HEK293 (cell line): ENCODE data around the gene TRAPPC2L.

Experiments
- FEZF1 ChIP-seq: fragments of 450-650 bp; formaldehyde crosslinking; IDR thresholded peaks from 2 replicates; pipeline ENCODE4 v1.5.1; 2016; ENCODE audit warnings: missing biosample characterization, missing genetic modification characterization
- GLI2 ChIP-seq: fragments of 450-650 bp; formaldehyde crosslinking; IDR thresholded peaks from 2 replicates; pipeline ENCODE4; 2017; ENCODE audit warnings: missing biosample characterization, missing genetic modification characterization, low read depth, borderline replicate concordance
- GLI4 ChIP-seq: fragments of 450-650 bp; formaldehyde crosslinking; IDR thresholded peaks from 2 replicates; pipeline ENCODE4 v1.5.1; 2016; ENCODE audit warnings: missing biosample characterization, missing genetic modification characterization
- GLIS1 ChIP-seq: fragments of 450-650 bp; formaldehyde crosslinking; IDR thresholded peaks from 2 replicates; pipeline ENCODE4 v1.5.1; 2016; ENCODE audit warnings: missing biosample characterization, missing genetic modification characterization
- GLIS2 ChIP-seq: fragments of 450-650 bp; formaldehyde crosslinking; IDR thresholded peaks from 2 replicates; pipeline ENCODE4 v1.5.1; 2016; ENCODE audit warnings: missing biosample characterization, missing genetic modification characterization
- HOXA7 ChIP-seq: sonication (generic); formaldehyde crosslinking; IDR thresholded peaks from 2 replicates; pipeline ENCODE4 v1.8.1; 2022; ENCODE audit warnings: missing genetic modification reagents, borderline replicate concordance
- KLF7 ChIP-seq: fragments of 450-650 bp; formaldehyde crosslinking; IDR thresholded peaks from 2 replicates; pipeline ENCODE4 v1.5.1; 2016; ENCODE audit warnings: missing biosample characterization, missing genetic modification characterization, borderline replicate concordance
- KLF8 ChIP-seq: fragments of 450-650 bp; formaldehyde crosslinking; IDR thresholded peaks from 2 replicates; pipeline ENCODE4 v1.5.1; 2016; ENCODE audit warnings: missing biosample characterization, missing genetic modification characterization
- MEIS1 ChIP-seq: sonication (generic); formaldehyde crosslinking; IDR thresholded peaks from 2 replicates; pipeline ENCODE4 v1.8.1; 2022; ENCODE audit warnings: missing genetic modification reagents, mild to moderate bottlenecking, borderline replicate concordance
- MYNN ChIP-seq: fragments of 450-650 bp; formaldehyde crosslinking; IDR thresholded peaks from 2 replicates; pipeline ENCODE4 v1.5.1; 2016; ENCODE audit warnings: missing biosample characterization, missing genetic modification characterization, borderline replicate concordance
- OVOL3 ChIP-seq: fragments of 450-650 bp; formaldehyde crosslinking; IDR thresholded peaks from 2 replicates; pipeline ENCODE4 v1.5.1; 2016; ENCODE audit warnings: missing biosample characterization, missing genetic modification characterization
- SCRT1 ChIP-seq: fragments of 450-650 bp; formaldehyde crosslinking; IDR thresholded peaks from 2 replicates; pipeline ENCODE4 v1.5.1; 2016; ENCODE audit warnings: missing biosample characterization, missing genetic modification characterization, borderline replicate concordance
- SP7 ChIP-seq: fragments of 450-650 bp; formaldehyde crosslinking; IDR thresholded peaks from 2 replicates; pipeline ENCODE4 v1.5.1; 2016; ENCODE audit warnings: missing biosample characterization, missing genetic modification characterization
- TCF7L2 ChIP-seq: IDR thresholded peaks from 2 replicates; pipeline ENCODE4 v1.6.1; 2011; ENCODE audit warnings: low read depth, mild to moderate bottlenecking, inconsistent platforms, low read length, moderate library complexity, borderline replicate concordance
- ZBTB21 ChIP-seq: fragments of 450-650 bp; formaldehyde crosslinking; IDR thresholded peaks from 2 replicates; pipeline ENCODE4 v1.5.1; 2017; ENCODE audit warnings: missing biosample characterization, missing genetic modification characterization
- ZNF114 ChIP-seq: fragments of 450-650 bp; formaldehyde crosslinking; IDR thresholded peaks from 2 replicates; pipeline ENCODE4 v1.5.0; 2017; ENCODE audit warnings: missing biosample characterization, missing genetic modification characterization
- ZNF121 ChIP-seq: fragments of 450-650 bp; formaldehyde crosslinking; IDR thresholded peaks from 2 replicates; pipeline ENCODE4 v1.5.1; 2016; ENCODE audit warnings: missing biosample characterization, missing genetic modification characterization
- ZNF133 ChIP-seq: fragments of 450-650 bp; formaldehyde crosslinking; IDR thresholded peaks from 2 replicates; pipeline ENCODE4 v1.5.1; 2016; ENCODE audit warnings: missing biosample characterization, missing genetic modification characterization
- ZNF157 ChIP-seq: fragments of 450-650 bp; formaldehyde crosslinking; IDR thresholded peaks from 2 replicates; pipeline ENCODE4 v1.5.1; 2016; ENCODE audit warnings: missing biosample characterization, missing genetic modification characterization
- ZNF16 ChIP-seq: fragments of 450-650 bp; formaldehyde crosslinking; IDR thresholded peaks from 2 replicates; pipeline ENCODE4 v1.5.1; 2016; ENCODE audit warnings: low read depth, missing biosample characterization, missing genetic modification characterization
- ZNF211 ChIP-seq: fragments of 450-650 bp; formaldehyde crosslinking; IDR thresholded peaks from 2 replicates; pipeline ENCODE4 v1.5.1; 2016; ENCODE audit warnings: low read depth, missing biosample characterization, missing genetic modification characterization
- ZNF239 ChIP-seq: fragments of 450-650 bp; formaldehyde crosslinking; IDR thresholded peaks from 2 replicates; pipeline ENCODE4 v1.5.1; 2016; ENCODE audit warnings: missing biosample characterization, missing genetic modification characterization
- ZNF391 ChIP-seq: fragments of 450-650 bp; formaldehyde crosslinking; IDR thresholded peaks from 2 replicates; pipeline ENCODE4 v1.5.1; 2016; ENCODE audit warnings: low read depth, missing biosample characterization, missing genetic modification characterization, borderline replicate concordance
- ZNF48 ChIP-seq: fragments of 450-650 bp; formaldehyde crosslinking; IDR thresholded peaks from 2 replicates; pipeline ENCODE4 v1.5.1; 2016; ENCODE audit warnings: missing biosample characterization, missing genetic modification characterization
- ZNF548 ChIP-seq: fragments of 450-650 bp; formaldehyde crosslinking; IDR thresholded peaks from 2 replicates; pipeline ENCODE4 v1.5.1; 2016; ENCODE audit warnings: missing biosample characterization, missing genetic modification characterization
- ZNF558 ChIP-seq: fragments of 450-650 bp; formaldehyde crosslinking; IDR thresholded peaks from 2 replicates; pipeline ENCODE4 v1.5.1; 2016; ENCODE audit warnings: missing biosample characterization, missing genetic modification characterization
- ZNF777 ChIP-seq: fragments of 450-650 bp; formaldehyde crosslinking; IDR thresholded peaks from 2 replicates; pipeline ENCODE4 v1.5.1; 2017; ENCODE audit warnings: missing biosample characterization, missing genetic modification characterization, borderline replicate concordance
- ZNF837 ChIP-seq: fragments of 450-650 bp; formaldehyde crosslinking; IDR thresholded peaks from 2 replicates; pipeline ENCODE4 v1.5.1; 2016; ENCODE audit warnings: missing biosample characterization, missing genetic modification characterization
- ZNF843 ChIP-seq: fragments of 450-650 bp; formaldehyde crosslinking; IDR thresholded peaks from 2 replicates; pipeline ENCODE4 v1.5.1; 2016; ENCODE audit warnings: missing biosample characterization, missing genetic modification characterization
- TF ChIP-seq, protein P1 (sequence below): fragments of 450-650 bp; formaldehyde crosslinking; IDR thresholded peaks from 2 replicates; pipeline ENCODE4 v1.5.1; 2017; ENCODE audit warnings: missing biosample characterization, missing genetic modification characterization
- TF ChIP-seq, protein P2 (sequence below): fragments of 450-650 bp; formaldehyde crosslinking; IDR thresholded peaks from 2 replicates; pipeline ENCODE4 v1.5.1; 2016; ENCODE audit warnings: missing biosample characterization, missing genetic modification characterization
- TF ChIP-seq, protein P3 (sequence below): fragments of 450-650 bp; formaldehyde crosslinking; IDR thresholded peaks from 2 replicates; pipeline ENCODE4 v1.5.1; 2016; ENCODE audit warnings: missing biosample characterization, missing genetic modification characterization
- TF ChIP-seq, protein P4 (sequence below): fragments of 450-650 bp; formaldehyde crosslinking; IDR thresholded peaks from 2 replicates; pipeline ENCODE4 v1.5.1; 2016; ENCODE audit warnings: missing biosample characterization, missing genetic modification characterization
- TF ChIP-seq, protein P5 (sequence below): fragments of 450-650 bp; formaldehyde crosslinking; IDR thresholded peaks from 2 replicates; pipeline ENCODE4 v1.5.1; 2017; ENCODE audit warnings: missing biosample characterization, missing genetic modification characterization

TRAPPC2L gene

DNA sequence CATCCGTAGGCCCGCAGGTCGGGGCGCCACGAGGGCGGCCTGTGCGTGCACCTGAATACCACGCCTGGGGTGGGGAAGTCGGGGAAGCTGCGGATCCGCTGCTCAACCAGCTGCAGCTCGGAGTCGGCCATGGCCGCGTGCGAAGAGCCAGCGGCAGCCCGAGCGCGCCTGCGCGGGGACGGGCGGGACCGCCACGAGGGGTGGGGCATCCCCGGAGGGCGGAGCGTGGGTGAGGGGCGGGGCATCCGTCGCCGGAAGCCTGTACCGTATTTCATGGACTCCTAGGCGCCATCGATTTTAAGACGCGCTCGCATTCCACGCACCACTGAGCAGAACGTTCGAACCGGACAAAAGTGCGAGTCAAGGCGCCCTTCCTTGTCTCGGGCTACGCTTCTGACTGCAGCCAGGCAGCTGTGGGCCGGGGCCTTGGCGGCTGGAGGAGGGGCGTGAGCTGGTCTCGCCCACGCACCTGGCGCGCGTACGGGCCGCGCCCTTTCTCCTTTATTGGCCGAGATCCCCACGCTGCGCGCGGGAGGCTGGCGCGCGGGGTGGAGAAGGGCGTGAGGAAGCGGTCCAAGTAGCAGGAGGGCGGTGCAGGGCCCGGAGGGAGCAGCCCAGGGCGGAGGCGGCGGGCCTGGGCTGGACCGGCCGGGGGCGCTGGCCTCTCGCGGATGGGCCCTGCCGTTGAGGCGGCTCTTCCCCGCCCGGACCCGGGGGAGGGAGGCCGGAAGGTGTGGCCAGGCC lies 45.0 kb upstream of the TRAPPC2L start, which contains the start of gene APRT (continued):
- TF ChIP-seq, protein P1, sequence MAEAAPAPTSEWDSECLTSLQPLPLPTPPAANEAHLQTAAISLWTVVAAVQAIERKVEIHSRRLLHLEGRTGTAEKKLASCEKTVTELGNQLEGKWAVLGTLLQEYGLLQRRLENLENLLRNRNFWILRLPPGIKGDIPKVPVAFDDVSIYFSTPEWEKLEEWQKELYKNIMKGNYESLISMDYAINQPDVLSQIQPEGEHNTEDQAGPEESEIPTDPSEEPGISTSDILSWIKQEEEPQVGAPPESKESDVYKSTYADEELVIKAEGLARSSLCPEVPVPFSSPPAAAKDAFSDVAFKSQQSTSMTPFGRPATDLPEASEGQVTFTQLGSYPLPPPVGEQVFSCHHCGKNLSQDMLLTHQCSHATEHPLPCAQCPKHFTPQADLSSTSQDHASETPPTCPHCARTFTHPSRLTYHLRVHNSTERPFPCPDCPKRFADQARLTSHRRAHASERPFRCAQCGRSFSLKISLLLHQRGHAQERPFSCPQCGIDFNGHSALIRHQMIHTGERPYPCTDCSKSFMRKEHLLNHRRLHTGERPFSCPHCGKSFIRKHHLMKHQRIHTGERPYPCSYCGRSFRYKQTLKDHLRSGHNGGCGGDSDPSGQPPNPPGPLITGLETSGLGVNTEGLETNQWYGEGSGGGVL (tag by site-specific recombination), result peak; percentile 44; the same call in 1 of the 2 replicates
- TF ChIP-seq KLF7 (tag by site-specific recombination) (peak; percentile 82; the same call in 1 of the 2 replicates), GLI4 (tag by site-specific recombination) (no peak), ZNF777 (tag by site-specific recombination) (no peak), KLF8 (tag by site-specific recombination) (peak; percentile 96), ZNF211 (tag by site-specific recombination) (no peak), ZNF48 (tag by site-specific recombination) (no peak), ZNF843 (peak; percentile 63; the same call in 1 of the 2 replicates), ZNF548 (tag by site-specific recombination) (no peak), SP7 (tag by site-specific recombination) (peak; percentile 84), MYNN (tag by site-specific recombination) (no peak), GLI2 (no peak), GLIS1 (tag by site-specific recombination) (no peak), SCRT1 (tag by site-specific recombination) (no peak), ZNF121 (tag by site-specific recombination) (peak; percentile 41; the same call in 1 of the 2 replicates), ZNF157 (tag by site-specific recombination) (no peak), HOXA7 (CRISPR knock-in tag) (no peak), ZNF114 (tag by site-specific recombination) (no peak), ZNF133 (tag by site-specific recombination) (0 out of 2 replicates have a peak, but pooled peaks have one; percentile 18), ZNF391 (tag by site-specific recombination) (no peak), FEZF1 (tag by site-specific recombination) (no peak), ZNF16 (no peak), ZNF837 (tag by site-specific recombination) (peak; percentile 96; the same call in 1 of the 2 replicates), ZBTB21 (tag by site-specific recombination) (0 out of 2 replicates have a peak, but pooled peaks have one; percentile 41), GLIS2 (tag by site-specific recombination) (peak; percentile 54; the same call in 1 of the 2 replicates), MEIS1 (CRISPR knock-in tag) (no peak), ZNF239 (no peak), ZNF558 (no peak), OVOL3 (tag by site-specific recombination) (peak; percentile 67; the same call in 1 of the 2 replicates), TCF7L2 (no peak)
- TF ChIP-seq, protein P2, sequence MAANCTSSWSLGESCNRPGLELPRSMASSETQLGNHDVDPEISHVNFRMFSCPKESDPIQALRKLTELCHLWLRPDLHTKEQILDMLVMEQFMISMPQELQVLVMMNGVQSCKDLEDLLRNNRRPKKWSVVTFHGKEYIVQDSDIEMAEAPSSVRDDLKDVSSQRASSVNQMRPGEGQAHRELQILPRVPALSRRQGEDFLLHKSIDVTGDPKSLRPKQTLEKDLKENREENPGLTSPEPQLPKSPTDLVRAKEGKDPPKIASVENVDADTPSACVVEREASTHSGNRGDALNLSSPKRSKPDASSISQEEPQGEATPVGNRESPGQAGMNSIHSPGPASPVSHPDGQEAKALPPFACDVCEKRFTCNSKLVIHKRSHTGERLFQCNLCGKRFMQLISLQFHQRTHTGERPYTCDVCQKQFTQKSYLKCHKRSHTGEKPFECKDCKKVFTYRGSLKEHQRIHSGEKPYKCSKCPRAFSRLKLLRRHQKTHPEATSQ, result peak; percentile 41; the same call in 1 of the 2 replicates
- TF ChIP-seq, protein P3, sequence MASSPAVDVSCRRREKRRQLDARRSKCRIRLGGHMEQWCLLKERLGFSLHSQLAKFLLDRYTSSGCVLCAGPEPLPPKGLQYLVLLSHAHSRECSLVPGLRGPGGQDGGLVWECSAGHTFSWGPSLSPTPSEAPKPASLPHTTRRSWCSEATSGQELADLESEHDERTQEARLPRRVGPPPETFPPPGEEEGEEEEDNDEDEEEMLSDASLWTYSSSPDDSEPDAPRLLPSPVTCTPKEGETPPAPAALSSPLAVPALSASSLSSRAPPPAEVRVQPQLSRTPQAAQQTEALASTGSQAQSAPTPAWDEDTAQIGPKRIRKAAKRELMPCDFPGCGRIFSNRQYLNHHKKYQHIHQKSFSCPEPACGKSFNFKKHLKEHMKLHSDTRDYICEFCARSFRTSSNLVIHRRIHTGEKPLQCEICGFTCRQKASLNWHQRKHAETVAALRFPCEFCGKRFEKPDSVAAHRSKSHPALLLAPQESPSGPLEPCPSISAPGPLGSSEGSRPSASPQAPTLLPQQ (tag by site-specific recombination), result peak; percentile 88
- TF ChIP-seq, protein P4, sequence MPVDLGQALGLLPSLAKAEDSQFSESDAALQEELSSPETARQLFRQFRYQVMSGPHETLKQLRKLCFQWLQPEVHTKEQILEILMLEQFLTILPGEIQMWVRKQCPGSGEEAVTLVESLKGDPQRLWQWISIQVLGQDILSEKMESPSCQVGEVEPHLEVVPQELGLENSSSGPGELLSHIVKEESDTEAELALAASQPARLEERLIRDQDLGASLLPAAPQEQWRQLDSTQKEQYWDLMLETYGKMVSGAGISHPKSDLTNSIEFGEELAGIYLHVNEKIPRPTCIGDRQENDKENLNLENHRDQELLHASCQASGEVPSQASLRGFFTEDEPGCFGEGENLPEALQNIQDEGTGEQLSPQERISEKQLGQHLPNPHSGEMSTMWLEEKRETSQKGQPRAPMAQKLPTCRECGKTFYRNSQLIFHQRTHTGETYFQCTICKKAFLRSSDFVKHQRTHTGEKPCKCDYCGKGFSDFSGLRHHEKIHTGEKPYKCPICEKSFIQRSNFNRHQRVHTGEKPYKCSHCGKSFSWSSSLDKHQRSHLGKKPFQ (tag by site-specific recombination), result no peak
- TF ChIP-seq, protein P5, sequence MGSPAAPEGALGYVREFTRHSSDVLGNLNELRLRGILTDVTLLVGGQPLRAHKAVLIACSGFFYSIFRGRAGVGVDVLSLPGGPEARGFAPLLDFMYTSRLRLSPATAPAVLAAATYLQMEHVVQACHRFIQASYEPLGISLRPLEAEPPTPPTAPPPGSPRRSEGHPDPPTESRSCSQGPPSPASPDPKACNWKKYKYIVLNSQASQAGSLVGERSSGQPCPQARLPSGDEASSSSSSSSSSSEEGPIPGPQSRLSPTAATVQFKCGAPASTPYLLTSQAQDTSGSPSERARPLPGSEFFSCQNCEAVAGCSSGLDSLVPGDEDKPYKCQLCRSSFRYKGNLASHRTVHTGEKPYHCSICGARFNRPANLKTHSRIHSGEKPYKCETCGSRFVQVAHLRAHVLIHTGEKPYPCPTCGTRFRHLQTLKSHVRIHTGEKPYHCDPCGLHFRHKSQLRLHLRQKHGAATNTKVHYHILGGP (tag by site-specific recombination), result no peak
